ENCODE results near the gene ABCA7. TPM values are rescaled to one million over a fixed set of nuclear protein-coding genes. Genes with fewer than 3 reads are reported as not detected.

Gene ABCA7
- total RNA-seq, 1 donor from 2014 or later = 110 TPM

DNA sequence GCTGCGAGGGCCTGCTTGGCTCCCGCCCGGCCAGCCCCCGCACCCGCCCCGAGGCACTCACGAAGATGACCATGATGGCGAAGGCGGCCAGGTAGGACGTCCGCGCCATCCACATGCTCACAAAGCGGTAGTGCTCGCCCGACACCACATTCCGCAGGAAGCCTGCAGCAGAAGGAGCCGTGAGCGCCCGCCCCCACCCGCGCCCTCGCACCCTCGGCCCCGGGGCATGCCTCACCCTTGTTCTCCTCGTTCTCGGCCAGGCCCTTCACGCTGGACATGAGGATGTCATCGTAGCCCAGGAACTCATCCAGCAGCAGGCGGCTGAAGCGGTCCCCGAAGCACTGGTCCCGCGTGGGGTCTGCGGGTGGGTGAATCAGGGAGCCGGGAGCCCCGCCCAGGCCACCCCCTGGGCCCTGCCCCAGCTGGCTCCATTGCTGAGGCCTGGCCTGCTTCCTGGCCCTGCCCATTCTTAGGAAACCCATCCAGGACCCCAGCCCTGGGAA lies 28.0 kb upstream of the ABCA7 start:
- Mint-ChIP-seq H3K27ac (ENCODE audit: unreplicated experiment) (no peak overlapping the region), H3K4me1 (ENCODE audit: low read depth, unreplicated experiment) (peaks cover 3% of the 10 kb centered on the region), H3K9me3 (ENCODE audit: unreplicated experiment) (no peaks in the 10 kb centered on the region), H3K27me3 (ENCODE audit: unreplicated experiment) (peaks cover 1% of the 10 kb centered on the region), H3K36me3 (ENCODE audit: unreplicated experiment) (no peaks in the 10 kb centered on the region), H3K4me3 (ENCODE audit: unreplicated experiment) (no peak overlapping the region)
- peak; percentile 13 for DNase-seq
- TF ChIP-seq, protein P1, sequence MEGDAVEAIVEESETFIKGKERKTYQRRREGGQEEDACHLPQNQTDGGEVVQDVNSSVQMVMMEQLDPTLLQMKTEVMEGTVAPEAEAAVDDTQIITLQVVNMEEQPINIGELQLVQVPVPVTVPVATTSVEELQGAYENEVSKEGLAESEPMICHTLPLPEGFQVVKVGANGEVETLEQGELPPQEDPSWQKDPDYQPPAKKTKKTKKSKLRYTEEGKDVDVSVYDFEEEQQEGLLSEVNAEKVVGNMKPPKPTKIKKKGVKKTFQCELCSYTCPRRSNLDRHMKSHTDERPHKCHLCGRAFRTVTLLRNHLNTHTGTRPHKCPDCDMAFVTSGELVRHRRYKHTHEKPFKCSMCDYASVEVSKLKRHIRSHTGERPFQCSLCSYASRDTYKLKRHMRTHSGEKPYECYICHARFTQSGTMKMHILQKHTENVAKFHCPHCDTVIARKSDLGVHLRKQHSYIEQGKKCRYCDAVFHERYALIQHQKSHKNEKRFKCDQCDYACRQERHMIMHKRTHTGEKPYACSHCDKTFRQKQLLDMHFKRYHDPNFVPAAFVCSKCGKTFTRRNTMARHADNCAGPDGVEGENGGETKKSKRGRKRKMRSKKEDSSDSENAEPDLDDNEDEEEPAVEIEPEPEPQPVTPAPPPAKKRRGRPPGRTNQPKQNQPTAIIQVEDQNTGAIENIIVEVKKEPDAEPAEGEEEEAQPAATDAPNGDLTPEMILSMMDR (IDR thresholded peaks at IDR 0.05; ENCODE audit: partially characterized antibody, unreplicated experiment) = no peak

DNA sequence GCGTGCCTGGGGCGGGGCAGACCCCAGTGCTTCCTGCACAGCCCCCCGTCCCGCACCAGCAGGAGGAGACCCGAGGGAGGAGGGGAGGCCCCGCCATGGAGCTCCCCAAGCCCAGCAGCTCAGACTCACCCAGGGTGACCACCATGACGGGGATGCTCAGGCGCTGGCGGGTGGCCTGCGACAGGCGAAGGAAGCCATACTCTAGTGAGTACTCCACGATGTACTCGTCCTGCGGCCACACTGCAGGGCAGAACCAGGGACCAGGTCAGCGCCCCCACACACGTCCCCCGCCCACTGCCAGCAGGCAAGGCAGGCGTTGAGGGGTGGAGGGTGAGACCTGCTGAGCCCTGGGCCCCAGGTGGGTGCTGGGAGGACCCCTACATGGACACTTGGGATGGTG lies 27.6 kb upstream of the ABCA7 start:
- no peak overlapping the region for H3K27ac Mint-ChIP-seq (ENCODE audit: unreplicated experiment)
- TF ChIP-seq, protein P1 (IDR thresholded peaks at IDR 0.05; ENCODE audit: partially characterized antibody, unreplicated experiment) = no peak
- no peaks in the 10 kb centered on the region for H3K27me3 Mint-ChIP-seq (ENCODE audit: unreplicated experiment)
- H3K9me3 Mint-ChIP-seq (ENCODE audit: unreplicated experiment) = no peaks in the 10 kb centered on the region
- DNase-seq = peak; percentile 17
- peaks cover 5% of the 10 kb centered on the region for H3K4me1 Mint-ChIP-seq (ENCODE audit: low read depth, unreplicated experiment)
- no peak overlapping the region for H3K4me3 Mint-ChIP-seq (ENCODE audit: unreplicated experiment)
- H3K36me3 Mint-ChIP-seq (ENCODE audit: unreplicated experiment) = no peaks in the 10 kb centered on the region

DNA sequence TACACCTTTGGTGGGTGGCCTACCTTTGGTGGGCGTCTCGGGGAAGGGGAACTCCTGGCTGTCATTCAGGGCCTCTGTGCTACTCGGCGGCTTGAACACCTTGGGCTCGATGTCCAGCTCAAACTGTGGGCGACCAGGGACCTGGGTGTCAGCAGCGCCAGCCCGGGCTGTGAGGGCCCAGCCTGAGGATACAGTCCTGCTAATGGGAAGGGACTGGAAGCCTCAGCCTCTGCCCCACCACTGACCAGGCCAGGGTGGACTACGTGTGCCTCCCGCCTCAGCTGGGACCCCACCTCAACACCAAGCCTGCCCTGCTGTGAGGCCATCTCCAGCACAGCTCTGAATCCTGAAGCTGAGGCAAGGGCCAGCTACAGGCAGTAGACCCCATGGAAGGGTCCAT lies 26.7 kb upstream of the ABCA7 start:
- DNase-seq = no peak
- TF ChIP-seq, protein P1 (IDR thresholded peaks at IDR 0.05; ENCODE audit: partially characterized antibody, unreplicated experiment) = no peak
- Mint-ChIP-seq H3K27me3 (ENCODE audit: unreplicated experiment) (no peaks in the 10 kb centered on the region), H3K36me3 (ENCODE audit: unreplicated experiment) (no peaks in the 10 kb centered on the region), H3K27ac (ENCODE audit: unreplicated experiment) (no peak overlapping the region), H3K4me1 (ENCODE audit: low read depth, unreplicated experiment) (peaks cover 7% of the 10 kb centered on the region), H3K4me3 (ENCODE audit: unreplicated experiment) (no peak overlapping the region), H3K9me3 (ENCODE audit: unreplicated experiment) (no peaks in the 10 kb centered on the region)

DNA sequence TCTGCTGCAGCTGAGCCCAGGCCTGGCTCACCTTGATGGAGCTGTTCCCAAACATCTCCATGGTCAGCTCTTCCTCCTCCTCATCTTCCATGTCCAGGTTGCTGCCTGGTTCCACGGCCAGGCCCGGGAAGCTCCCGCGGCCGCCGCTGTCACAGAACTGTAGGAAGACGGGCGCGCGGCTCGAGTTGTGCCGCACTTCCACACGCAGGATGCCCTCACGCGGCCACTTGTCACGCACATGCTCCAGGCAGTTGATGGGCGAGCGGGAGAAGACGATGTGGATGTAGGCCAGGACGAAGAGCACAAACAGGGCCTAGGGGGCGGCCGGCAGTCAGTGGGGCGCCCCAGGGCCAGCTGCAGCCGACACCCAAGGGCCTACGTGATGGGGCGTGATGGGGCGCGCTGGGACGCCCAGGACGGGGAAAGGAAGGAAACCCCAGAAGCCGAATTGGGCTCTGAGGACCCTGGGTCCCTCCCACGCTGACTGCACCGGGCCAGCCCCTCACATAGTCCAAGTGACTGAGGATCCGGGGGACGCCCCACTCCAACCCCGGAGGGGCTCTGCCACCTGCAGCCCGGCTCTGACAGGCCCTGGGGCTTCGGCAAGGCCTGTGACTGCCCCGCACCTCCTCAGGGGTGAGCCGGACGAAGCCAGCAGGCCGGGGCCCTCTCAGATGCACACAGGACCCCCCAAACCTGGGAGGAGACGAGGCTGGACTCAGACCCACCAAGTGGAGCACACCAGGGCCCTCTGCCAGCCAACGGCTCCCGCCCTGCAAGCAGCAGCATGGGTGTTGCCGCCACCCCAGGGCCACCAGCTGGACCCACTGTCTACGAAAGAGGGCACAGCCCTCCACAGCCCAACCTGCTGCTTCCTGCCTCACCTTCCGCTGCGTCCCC lies 25.5 kb upstream of the ABCA7 start:
- DNase-seq = no peak
- H3K27ac Mint-ChIP-seq (ENCODE audit: unreplicated experiment) = peak overlapping the region; percentile 62
- H3K4me1 Mint-ChIP-seq (ENCODE audit: low read depth, unreplicated experiment) = peaks cover 7% of the 10 kb centered on the region
- TF ChIP-seq, protein P1 (IDR thresholded peaks at IDR 0.05; ENCODE audit: partially characterized antibody, unreplicated experiment) = no peak
- no peak overlapping the region for H3K4me3 Mint-ChIP-seq (ENCODE audit: unreplicated experiment)
- no peaks in the 10 kb centered on the region for H3K27me3 Mint-ChIP-seq (ENCODE audit: unreplicated experiment)
- H3K36me3 Mint-ChIP-seq (ENCODE audit: unreplicated experiment) = no peaks in the 10 kb centered on the region
- no peaks in the 10 kb centered on the region for H3K9me3 Mint-ChIP-seq (ENCODE audit: unreplicated experiment)
